ENCODE data around the gene COPS7B. TPM values are rescaled to one million over a fixed set of nuclear protein-coding genes. Genes with fewer than 3 reads are reported as not detected.

Gene COPS7B
- total RNA-seq, 4 donors from 2014 or later: 14.8 to 24.1 (median 19.4) TPM

GRCh38 chr2:231781798-231782726 is 4.2 kb upstream of the COPS7B start:
- TF ChIP-seq POLR2A (IDR thresholded peaks at IDR 0.05): no peak
- TF ChIP-seq CTCF (IDR thresholded peaks at IDR 0.05 in 4 of 5, conservative IDR thresholded peaks at IDR 0.05 in 1 of 5): no peak
- Histone ChIP-seq H3K27me3 (no peaks in the 10 kb centered on the region), H3K36me3 (no peaks in the 10 kb centered on the region), H3K4me1 (peaks cover 38 to 50% of the 10 kb centered on the region in 2 donors), H3K27ac (peak overlapping the region; percentile 84 to 91 (median 90)), H3K9me3 (no peaks in the 10 kb centered on the region), H3K4me3 (peak overlapping the region; percentile 75 to 99 (median 92))
- intact Hi-C loops (cut with DNase I; ENCODE audit: low total_unique reads): loop anchor here (2.0 to 10.0 kb wide), 5 partner anchors 75 to 1473 kb away; partner anchors contain the start of genes ATG16L1, GIGYF2 and NCL
- DNase-seq (peak in 1 of 2 donors; percentile 18), ATAC-seq (peak; percentile 15 to 17)
- in situ Hi-C loops (cut with MboI; ENCODE audit: low sequenced_read_pairs in 4 of 4): loop anchor here in 1 of 4 donors (10.0 kb wide), 1 partner anchor 317 kb away; the partner anchor contains the start of gene NCL

GRCh38 chr2:231785413-231785812 is 832 bp upstream of the COPS7B start:
- ATAC-seq (no peak), DNase-seq (no peak)
- peaks cover 0 to 8% of the 10 kb centered on the region in 2 donors for H3K36me3 ChIP-seq
- TF ChIP-seq CTCF (IDR thresholded peaks at IDR 0.05 in 4 of 5, conservative IDR thresholded peaks at IDR 0.05 in 1 of 5): no peak
- no peak for TF ChIP-seq POLR2A (IDR thresholded peaks at IDR 0.05)
- in situ Hi-C loops (cut with MboI; ENCODE audit: low sequenced_read_pairs in 4 of 4): loop anchor here in 1 of 4 donors (10.0 kb wide), 1 partner anchor 321 kb away; the partner anchor contains the start of gene NCL
- no peaks in the 10 kb centered on the region for H3K27me3 ChIP-seq
- H3K27ac ChIP-seq: peak overlapping the region in 2 of 4 donors; percentile 86 to 91
- peak overlapping the region in 3 of 4 donors; percentile 71 to 91 (median 90) for H3K4me3 ChIP-seq
- no peaks in the 10 kb centered on the region for H3K9me3 ChIP-seq
- intact Hi-C loops (cut with DNase I; ENCODE audit: low total_unique reads): loop anchor here (10.0 kb wide), 1 partner anchor 1469 kb away; the partner anchor contains the start of gene ATG16L1
- peaks cover 40 to 57% of the 10 kb centered on the region in 2 donors for H3K4me1 ChIP-seq

- ATAC-seq: no peak
- Histone ChIP-seq H3K4me3 (peak overlapping the region; percentile 71 to 100 (median 90)), H3K4me1 (peaks cover 40 to 53% of the 10 kb centered on the region in 2 donors), H3K27me3 (no peaks in the 10 kb centered on the region), H3K27ac (peak overlapping the region; percentile 52 to 91 (median 81)), H3K9me3 (no peaks in the 10 kb centered on the region), H3K36me3 (peaks cover 0 to 8% of the 10 kb centered on the region in 2 donors)
- in situ Hi-C loops (cut with MboI; ENCODE audit: low sequenced_read_pairs in 4 of 4) (loop anchor here in 1 of 4 donors (10.0 kb wide), 1 partner anchor 321 kb away; the partner anchor contains the start of gene NCL), intact Hi-C loops (cut with DNase I; ENCODE audit: low total_unique reads) (loop anchor here (2.0 to 10.0 kb wide), 2 partner anchors 175 to 1469 kb away; partner anchors contain the start of genes ATG16L1 and DIS3L2)
- no peak for DNase-seq
- no peak for TF ChIP-seq POLR2A (IDR thresholded peaks at IDR 0.05)
- TF ChIP-seq CTCF (IDR thresholded peaks at IDR 0.05 in 4 of 5, conservative IDR thresholded peaks at IDR 0.05 in 1 of 5): no peak
These were observed 446 bp upstream of the COPS7B start for GRCh38 chr2:231785822-231786176.

GRCh38 chr2:231786917-231787292 is 660 bp downstream of the COPS7B start:
- ATAC-seq: no peak
- no peaks in the 10 kb centered on the region for H3K9me3 ChIP-seq
- H3K4me1 ChIP-seq: peaks cover 40 to 52% of the 10 kb centered on the region in 2 donors
- H3K27ac ChIP-seq: peak overlapping the region; percentile 52 to 91 (median 81)
- intact Hi-C loops (cut with DNase I; ENCODE audit: low total_unique reads): loop anchor here (2.0 to 10.0 kb wide), 2 partner anchors 174 to 1468 kb away; partner anchors contain the start of genes ATG16L1 and DIS3L2
- H3K4me3 ChIP-seq: peak overlapping the region; percentile 71 to 100 (median 90)
- in situ Hi-C loops (cut with MboI; ENCODE audit: low sequenced_read_pairs in 4 of 4): loop anchor here in 1 of 4 donors (10.0 kb wide), 1 partner anchor 322 kb away; the partner anchor contains the start of gene NCL
- TF ChIP-seq POLR2A (IDR thresholded peaks at IDR 0.05): no peak
- no peak for TF ChIP-seq CTCF (IDR thresholded peaks at IDR 0.05 in 4 of 5, conservative IDR thresholded peaks at IDR 0.05 in 1 of 5)
- H3K27me3 ChIP-seq: no peaks in the 10 kb centered on the region
- H3K36me3 ChIP-seq: peaks cover 0 to 12% of the 10 kb centered on the region in 2 donors
- DNase-seq: no peak
